Epithelial cell of prostate (primary cell): ENCODE measurements around the gene SEC14L5.
A peak's percentile ranks its signal among the peaks of the same experiment; 100 is the strongest.
"Not testable (repeated sequence)": the region's sequence is repeated elsewhere in the genome, so short reads cannot be mapped to it uniquely, and the experiment has no call there.

Experiments
- DNase-seq: peaks from one replicate; pipeline ENCODE4 v3.0.0-alpha.2; 2011; ENCODE audit warnings: low read depth, low spot score
- H3K27ac ChIP-seq: fragments of 450-650 bp; 2 replicates; pipeline ENCODE4 v1.5.1; 2017; ENCODE audit warnings: mild to moderate bottlenecking

Gene SEC14L5

GRCh38 chr16:5028950-5029475 is 70.9 kb downstream of the SEC14L5 start:
- DNase-seq = no peak
- H3K27ac ChIP-seq = no peak overlapping the region

- no peak for DNase-seq
- no peak overlapping the region for H3K27ac ChIP-seq
These were observed 72.2 kb downstream of the SEC14L5 start for GRCh38 chr16:5030251-5030870.

DNA sequence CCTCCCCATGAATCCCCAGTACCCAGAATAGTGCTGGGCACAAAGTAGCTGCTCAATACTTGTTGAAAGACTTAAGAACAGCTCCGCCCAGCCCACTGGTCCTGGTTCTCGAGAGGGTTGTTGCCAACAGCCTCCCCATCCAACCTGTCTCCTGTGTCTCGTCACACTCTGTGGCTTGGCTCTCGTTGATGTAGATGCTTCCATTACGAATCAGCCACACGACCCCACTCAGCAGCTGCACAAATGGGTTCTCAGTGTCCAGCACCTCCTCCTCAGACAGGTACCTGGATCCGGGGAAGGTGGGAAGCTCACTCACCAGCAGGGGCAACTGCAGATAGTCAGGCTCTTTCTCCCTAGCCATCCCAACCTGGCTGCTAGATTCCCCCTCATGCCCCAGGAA is 73.5 kb downstream of the SEC14L5 start:
- H3K27ac ChIP-seq = no peak overlapping the region
- no peak for DNase-seq

- H3K27ac ChIP-seq = no peak overlapping the region
- DNase-seq = no peak
These were observed 74.6 kb downstream of the SEC14L5 start for GRCh38 chr16:5032748-5033167.

DNA sequence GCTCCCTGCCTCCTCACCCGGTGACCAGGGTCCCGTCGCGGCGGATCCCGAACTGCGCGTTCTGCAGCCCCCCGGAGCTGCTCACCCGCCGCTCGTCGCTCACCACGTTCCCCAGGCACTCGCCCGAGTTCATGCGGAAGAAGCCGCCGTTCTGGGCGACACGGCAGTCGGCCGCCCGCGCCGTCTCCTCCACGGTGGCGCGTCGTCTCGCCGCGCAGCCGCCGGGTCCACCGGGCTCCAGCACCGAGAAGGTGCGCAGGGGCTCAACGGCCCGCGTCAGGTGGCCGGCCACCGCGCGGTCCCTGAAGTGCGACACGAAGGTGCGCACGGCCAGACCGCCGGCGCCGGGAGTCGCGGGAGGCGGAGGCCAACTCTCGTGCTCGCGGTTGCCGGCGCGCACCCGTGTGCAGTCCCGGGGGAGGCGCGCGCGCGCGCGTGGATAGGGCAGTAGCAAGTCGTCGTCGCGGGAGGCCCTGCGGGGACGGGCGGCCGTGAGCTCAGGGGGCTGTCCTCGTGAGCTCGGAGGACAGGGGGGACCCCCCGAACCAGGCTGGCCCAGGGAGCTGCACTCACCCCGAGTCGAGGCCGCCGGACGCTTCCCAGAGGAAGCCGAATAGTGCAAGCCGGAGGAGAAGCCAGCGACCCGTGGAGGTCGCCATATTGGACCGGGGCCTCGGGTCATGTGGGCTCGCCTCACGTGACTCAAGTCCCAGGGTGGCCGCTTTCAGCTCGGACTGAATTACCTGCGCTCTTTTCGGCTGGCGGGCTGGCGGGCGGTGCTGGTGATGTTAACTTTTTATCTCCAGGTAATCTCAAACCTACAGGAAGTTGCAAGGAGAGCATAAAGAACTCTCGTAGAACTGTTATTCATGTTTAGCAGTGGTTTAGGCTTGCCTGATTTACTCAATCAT is 75.4 kb downstream of the SEC14L5 start, which contains the start of gene NAGPA:
Gene NAGPA, minus strand, starts transcription at position 680 of the 911 bp plus-strand sequence. Its CDS starts 21 bp downstream, at position 659.
- DNase-seq = peak; percentile 29
- H3K27ac ChIP-seq = peak within 1 kb of the TSS; percentile 28

- no peak for DNase-seq
- H3K27ac ChIP-seq = peak overlapping the region; percentile 28
These were observed 76.0 kb downstream of the SEC14L5 start for GRCh38 chr16:5034167-5034523.

DNA sequence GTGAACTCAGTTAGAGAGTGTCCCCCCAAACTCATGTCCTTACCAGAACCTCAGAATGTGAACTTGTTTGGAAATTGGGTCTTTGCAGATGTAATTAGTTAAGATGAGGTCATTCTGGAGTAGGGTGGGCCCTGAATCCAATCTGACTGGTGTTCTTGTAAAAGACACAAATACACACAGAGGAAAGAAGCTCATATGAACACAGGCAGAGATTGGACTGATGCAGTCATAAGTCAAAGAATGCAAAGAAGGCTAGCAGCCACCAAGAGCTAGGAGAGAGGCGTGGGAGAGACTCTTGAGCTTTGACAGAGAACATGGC is 77.7 kb downstream of the SEC14L5 start:
- no peak for DNase-seq

DNA sequence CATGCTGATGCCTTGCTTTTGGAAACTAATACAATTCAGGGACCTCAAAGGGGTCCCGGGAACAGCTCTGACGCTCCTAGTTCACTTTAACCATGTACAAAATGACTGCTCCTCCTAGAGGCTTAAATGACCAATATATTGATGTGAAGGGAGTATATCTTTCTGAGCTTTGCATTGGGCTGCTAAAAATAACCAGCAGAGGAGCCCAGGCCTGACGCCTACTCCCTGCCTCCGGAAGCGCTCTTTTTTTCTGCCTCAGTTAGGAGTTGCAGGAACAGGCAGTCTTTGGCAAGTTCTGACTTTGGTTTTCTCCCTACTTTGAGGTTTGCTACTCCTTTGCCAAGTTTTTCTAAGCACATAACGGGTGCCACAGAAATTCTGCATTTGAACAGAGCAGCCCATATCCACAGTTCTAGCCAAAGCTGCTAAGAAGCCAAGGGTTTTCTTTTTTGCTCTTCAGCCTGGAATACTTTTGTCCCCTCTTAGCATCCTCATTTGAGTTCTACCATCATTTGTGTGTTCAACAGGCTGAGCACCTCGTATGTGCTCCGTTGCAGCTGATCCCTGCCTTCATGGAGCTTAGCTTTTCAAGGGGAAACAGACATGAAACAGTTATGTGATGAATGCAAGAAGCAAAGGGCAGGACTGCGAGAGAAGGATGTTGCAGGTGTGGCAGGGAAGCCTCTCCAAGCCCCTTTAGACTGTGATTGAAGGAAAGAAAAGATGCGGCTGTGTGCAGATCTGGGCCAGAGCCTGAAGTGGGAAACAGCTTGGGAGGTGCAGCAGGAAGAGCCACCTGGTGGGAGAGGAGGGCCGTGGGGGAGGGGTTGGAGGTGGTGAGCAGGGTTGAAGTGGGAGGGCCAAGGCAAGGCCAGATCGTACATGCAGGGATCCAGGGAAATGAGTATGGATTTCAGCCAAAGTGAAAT is 78.4 kb downstream of the SEC14L5 start:
- no peak overlapping the region for H3K27ac ChIP-seq

More for the DNA sequence above, 77.7 kb downstream of the SEC14L5 start:
- no peak overlapping the region for H3K27ac ChIP-seq

DNA sequence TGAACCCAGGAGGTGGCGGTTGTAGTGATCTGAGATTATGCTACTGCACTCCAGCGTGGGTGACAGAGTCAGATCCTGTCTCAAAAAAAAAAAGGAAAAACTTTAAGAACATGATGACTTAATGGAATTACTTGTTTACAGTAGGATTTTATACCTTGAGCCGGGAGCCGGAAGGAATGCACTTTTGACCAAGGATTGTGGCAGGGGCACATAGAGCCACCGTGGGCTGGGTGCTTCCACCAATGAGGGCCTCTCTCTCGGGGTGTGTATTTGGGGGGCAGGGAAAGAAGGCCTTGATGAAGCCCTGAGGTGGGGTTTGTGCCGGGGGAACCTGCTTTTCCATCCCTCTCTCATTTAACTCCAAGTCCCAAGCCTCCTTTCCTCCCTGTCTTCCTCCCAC is 82.3 kb downstream of the SEC14L5 start:
- H3K27ac ChIP-seq = no peak overlapping the region
- DNase-seq = no peak

More for the DNA sequence above, 78.4 kb downstream of the SEC14L5 start:
- no peak for DNase-seq

DNA sequence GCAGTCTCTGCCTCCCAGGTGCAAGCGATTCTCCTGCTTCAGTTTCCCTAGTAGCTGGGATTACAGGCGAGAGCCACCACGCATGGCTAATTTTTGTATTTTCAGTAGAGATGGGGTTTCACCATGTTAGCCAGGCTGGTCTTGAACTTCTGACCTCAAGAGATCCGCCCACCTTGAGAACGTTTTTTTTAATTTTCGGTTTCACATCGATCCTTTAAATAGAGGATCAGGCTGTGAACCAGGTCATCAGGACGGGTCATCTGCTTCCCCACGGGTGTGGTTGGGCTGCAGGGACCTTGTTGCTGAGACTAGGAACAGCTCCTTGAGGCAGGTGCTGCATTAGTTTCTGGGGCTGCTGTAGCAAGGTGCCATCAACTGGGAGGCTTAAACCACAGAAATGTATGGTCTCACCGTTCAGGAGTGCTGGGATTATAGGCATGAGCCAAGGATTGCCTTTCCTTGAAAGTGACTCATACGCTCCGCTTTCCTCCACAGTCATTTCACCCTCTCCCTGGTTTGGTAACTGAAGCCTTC is 83.5 kb downstream of the SEC14L5 start:
- peak; percentile 37 for DNase-seq
- no peak overlapping the region for H3K27ac ChIP-seq

DNA sequence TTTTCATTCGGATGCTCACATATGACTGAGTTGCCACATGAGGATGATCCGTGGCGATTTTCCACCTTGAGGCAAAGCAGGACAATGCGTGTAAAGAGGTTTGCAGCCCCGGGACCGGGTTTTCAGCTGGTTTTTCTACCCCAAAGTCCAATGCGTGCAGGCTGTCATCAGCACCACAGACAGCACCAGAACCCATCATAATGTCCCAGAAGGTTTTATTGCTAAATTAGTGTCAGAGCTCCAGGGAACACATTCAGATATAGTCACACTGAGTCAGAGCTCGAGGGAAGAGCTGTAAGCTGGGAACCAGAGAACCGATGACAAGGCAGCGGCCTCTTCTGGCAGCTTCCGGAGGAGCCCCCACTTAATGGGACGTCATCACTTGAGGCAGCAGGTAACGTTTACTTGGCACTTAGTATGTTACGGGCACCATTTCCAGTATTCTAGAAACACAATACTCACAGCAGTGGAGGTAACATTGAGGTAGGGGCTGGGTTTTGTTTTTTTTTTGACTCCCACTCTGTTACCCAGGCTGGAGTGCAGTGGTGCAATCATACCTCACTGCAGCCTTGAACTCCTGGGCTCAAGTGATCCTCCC is 84.5 kb downstream of the SEC14L5 start:
- no peak for DNase-seq
- no peak overlapping the region for H3K27ac ChIP-seq

GRCh38 chr16:5044011-5044540 is 85.9 kb downstream of the SEC14L5 start:
- no peak overlapping the region for H3K27ac ChIP-seq
- no peak for DNase-seq

- not testable (repeated sequence) for DNase-seq, H3K27ac ChIP-seq
These were observed 86.5 kb downstream of the SEC14L5 start for GRCh38 chr16:5044581-5044980.

DNA sequence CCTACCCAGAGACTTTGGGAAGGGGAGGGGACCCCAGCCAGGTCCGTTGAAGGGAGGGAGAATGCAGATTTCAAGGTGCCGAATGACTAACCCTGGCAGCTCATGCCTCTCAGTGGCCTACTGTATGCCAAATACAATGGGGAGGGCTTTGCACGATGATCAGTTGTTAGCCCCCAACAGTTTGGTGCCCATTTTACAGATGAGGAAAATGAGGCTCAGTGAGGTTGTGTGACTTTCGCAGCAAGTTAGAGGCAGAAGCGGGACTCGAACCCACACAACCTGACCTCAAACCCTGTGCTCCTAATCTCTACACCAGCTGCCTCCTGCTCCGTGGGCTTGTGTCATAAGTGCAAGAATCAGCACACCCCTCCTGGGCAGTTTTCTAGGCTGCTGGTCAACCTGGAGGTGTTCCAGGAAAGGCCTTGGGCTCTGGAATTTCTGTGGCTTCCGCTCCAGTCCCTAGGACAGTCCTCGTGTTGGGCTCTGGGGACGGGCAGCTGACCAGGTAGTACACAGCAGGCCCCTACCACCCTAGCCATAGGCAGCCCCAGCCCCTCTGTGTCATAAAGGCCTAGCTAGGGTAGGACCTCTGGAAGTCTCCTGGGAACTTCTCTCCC is 87.5 kb downstream of the SEC14L5 start:
- H3K27ac ChIP-seq = no peak overlapping the region
- DNase-seq = no peak

DNA sequence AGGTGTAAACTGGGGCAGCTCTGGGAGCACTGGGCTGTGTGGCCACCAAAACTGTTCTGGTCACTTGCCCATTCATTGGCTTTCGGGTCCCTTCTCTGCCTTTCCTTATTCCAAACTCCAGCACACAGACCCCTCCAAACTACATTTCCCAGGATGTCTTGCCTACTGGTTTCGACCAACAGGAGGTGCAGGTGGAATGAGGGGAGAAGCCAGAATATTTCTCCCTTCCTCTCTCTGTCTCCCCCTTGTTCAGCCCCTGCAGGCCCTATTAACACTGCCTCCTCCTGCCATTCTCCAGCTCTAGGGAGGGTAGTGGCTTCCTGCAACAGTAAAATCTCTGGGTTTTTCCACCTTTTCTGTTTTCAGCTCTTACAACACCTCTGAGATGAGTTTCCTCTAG is 88.8 kb downstream of the SEC14L5 start:
- H3K27ac ChIP-seq = no peak overlapping the region
- no peak for DNase-seq

DNA sequence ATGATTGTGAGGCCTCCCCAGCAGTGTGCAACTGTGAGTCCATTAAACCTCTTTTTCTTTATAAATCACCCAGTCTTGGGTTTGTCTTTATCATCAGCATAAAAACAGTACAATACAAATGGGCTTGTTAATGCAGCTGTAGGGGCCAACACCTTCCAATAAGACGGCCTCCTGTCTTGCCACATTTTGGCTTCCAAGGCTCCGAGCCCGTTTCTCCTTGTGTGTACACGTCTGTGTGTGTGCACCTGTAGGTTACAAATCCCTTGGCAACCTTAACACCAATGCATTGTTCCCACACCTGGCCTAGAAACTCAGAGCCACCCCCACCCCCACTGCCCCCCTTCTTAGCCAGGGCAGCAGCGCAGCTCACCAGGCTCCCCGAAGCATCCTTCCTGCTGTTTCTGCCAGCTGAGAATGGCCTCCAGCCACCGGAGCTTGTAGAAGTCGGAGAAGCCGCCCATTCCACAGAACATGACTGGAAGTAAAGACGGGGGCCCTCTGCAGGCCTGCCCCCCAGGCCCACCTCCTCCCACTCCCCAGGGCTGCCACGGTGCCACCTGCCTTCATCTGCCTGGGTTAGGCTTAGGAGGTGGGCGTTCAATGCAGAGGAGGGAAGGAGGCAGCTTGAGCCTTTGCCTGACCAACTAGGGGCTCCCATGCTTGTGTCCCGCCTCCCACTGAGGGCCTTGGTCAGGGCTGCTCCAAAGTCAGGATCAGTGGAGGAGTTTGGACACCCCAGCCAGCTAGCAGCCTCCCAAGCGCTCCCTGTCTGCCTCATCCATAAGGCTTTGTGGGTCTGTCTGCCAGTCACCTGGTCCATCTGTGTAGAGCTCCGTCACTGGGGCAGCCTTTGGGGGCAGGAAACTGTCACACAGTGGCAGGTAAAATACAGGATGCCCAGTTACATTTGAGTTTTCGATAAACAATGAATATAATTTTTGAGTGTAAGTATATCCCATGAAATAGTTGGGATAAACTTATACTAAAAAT is 97.0 kb downstream of the SEC14L5 start:
- no peak for DNase-seq
- no peak overlapping the region for H3K27ac ChIP-seq

- no peak for DNase-seq
- no peak overlapping the region for H3K27ac ChIP-seq
These were observed 98.2 kb downstream of the SEC14L5 start for GRCh38 chr16:5056352-5056751.

DNA sequence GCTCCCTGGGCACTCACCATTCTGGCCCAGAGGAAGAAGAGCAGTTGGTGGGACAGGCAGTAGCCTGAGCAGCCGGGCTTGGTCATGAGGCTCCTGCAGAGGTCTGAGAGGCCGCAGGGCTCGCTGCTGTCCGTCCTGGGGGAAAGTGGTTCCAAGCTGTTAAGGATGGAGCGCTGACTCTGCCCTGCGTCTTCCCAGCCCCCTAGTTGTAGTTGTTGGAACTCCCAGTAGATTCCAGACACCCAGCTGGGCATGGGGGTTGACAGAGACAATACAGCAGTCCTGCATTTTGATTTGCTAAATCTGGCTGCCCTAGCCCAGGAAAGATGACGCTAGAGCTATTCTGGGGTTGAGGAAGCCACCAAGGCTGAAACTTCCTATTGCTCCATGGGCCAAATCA is 100.3 kb downstream of the SEC14L5 start:
- no peak for DNase-seq
- H3K27ac ChIP-seq = no peak overlapping the region
